Ishikawa (cell line): ENCODE data around the gene EPB41L2.

Experiments used
- CEBPB ChIP-seq: IDR thresholded peaks from 2 replicates; pipeline ENCODE4 v1.6.1; 2012
- CREB1 ChIP-seq: IDR thresholded peaks from 2 replicates; pipeline ENCODE4 v1.6.1; 2012; ENCODE audit warnings: low read depth
- EGR1 ChIP-seq: IDR thresholded peaks from 2 replicates; pipeline ENCODE4 v1.6.1; 2012
- EP300 ChIP-seq: IDR thresholded peaks from 2 replicates; pipeline ENCODE4 v1.6.1; 2012; ENCODE audit warnings: borderline replicate concordance
- FOXM1 ChIP-seq: IDR thresholded peaks from 2 replicates; pipeline ENCODE4 v1.6.1; 2012; ENCODE audit warnings: low read depth, borderline replicate concordance
- MAX ChIP-seq: IDR thresholded peaks from 2 replicates; pipeline ENCODE4 v1.6.1; 2012
- NFIC ChIP-seq: IDR thresholded peaks from 2 replicates; pipeline ENCODE4 v1.6.1; 2012
- RAD21 ChIP-seq: IDR thresholded peaks from 2 replicates; pipeline ENCODE4 v1.6.1; 2012; ENCODE audit warnings: low read depth
- REST ChIP-seq: IDR thresholded peaks from 2 replicates; pipeline ENCODE4 v1.6.1; 2012; ENCODE audit warnings: low read depth, mild to moderate bottlenecking
- TAF1 ChIP-seq: IDR thresholded peaks from 2 replicates; pipeline ENCODE4 v1.6.1; 2012; ENCODE audit warnings: low read depth, mild to moderate bottlenecking
- TCF12 ChIP-seq: IDR thresholded peaks from 2 replicates; pipeline ENCODE4 v1.6.1; 2012; ENCODE audit warnings: low read depth
- TEAD4 ChIP-seq: IDR thresholded peaks from 2 replicates; pipeline ENCODE4 v1.6.1; 2012
- USF1 ChIP-seq: IDR thresholded peaks from 2 replicates; pipeline ENCODE4 v1.6.1; 2012
- YY1 ChIP-seq: IDR thresholded peaks from 2 replicates; pipeline ENCODE4 v1.6.1; 2012; ENCODE audit warnings: low read depth
- ZBTB7A ChIP-seq: IDR thresholded peaks from 2 replicates; pipeline ENCODE4 v1.6.1; 2012; ENCODE audit warnings: low read depth

Gene EPB41L2

GRCh38 chr6:130903007-130903406, 160.0 kb downstream of the EPB41L2 start:
- no peak for TF ChIP-seq USF1
- peak; percentile 51; the same call in 1 of the 2 replicates for TF ChIP-seq NFIC
- TF ChIP-seq CEBPB: 0 out of 2 replicates have a peak, but pooled peaks have one; percentile 17
- peak; percentile 89 for TF ChIP-seq EP300
- TF ChIP-seq TEAD4: peak; percentile 70
- peak; percentile 58; the same call in 1 of the 2 replicates for TF ChIP-seq FOXM1
- TF ChIP-seq TAF1: no peak
- peak; percentile 82 for TF ChIP-seq TCF12

- TF ChIP-seq TEAD4: no peak
- no peak for TF ChIP-seq TAF1
- no peak for TF ChIP-seq ZBTB7A
- no peak for TF ChIP-seq YY1
- no peak for TF ChIP-seq USF1
- no peak for TF ChIP-seq REST
- TF ChIP-seq FOXM1: no peak
- no peak for TF ChIP-seq CREB1
- TF ChIP-seq RAD21: no peak
- no peak for TF ChIP-seq TCF12
- TF ChIP-seq EP300: no peak
- TF ChIP-seq CEBPB: no peak
- TF ChIP-seq MAX: no peak
- TF ChIP-seq NFIC: no peak
- no peak for TF ChIP-seq EGR1
Observed at GRCh38 chr6:130900913-130901312, 162.1 kb downstream of the EPB41L2 start.

GRCh38 chr6:130896249-130896648, 166.8 kb downstream of the EPB41L2 start:
- TF ChIP-seq ZBTB7A (no peak), YY1 (no peak), REST (no peak), USF1 (no peak), NFIC (no peak), TCF12 (no peak), RAD21 (no peak), FOXM1 (no peak), EGR1 (no peak), TEAD4 (no peak), MAX (no peak), CEBPB (no peak), EP300 (no peak), TAF1 (no peak), CREB1 (no peak)

GRCh38 chr6:130895516-130895915, 167.5 kb downstream of the EPB41L2 start:
- TF ChIP-seq FOXM1 (no peak), USF1 (no peak), EGR1 (no peak), TAF1 (no peak), EP300 (no peak), YY1 (no peak), CREB1 (no peak), TCF12 (no peak), NFIC (no peak), TEAD4 (no peak), CEBPB (no peak), ZBTB7A (no peak), MAX (no peak), RAD21 (no peak)

- TF ChIP-seq TCF12: no peak
- TF ChIP-seq TAF1: no peak
- no peak for TF ChIP-seq USF1
- TF ChIP-seq YY1: no peak
- no peak for TF ChIP-seq CREB1
- TF ChIP-seq FOXM1: no peak
- TF ChIP-seq EP300: no peak
- no peak for TF ChIP-seq EGR1
- no peak for TF ChIP-seq RAD21
- TF ChIP-seq NFIC: no peak
- no peak for TF ChIP-seq CEBPB
- no peak for TF ChIP-seq ZBTB7A
- no peak for TF ChIP-seq REST
Observed at GRCh38 chr6:130893766-130894165, 169.3 kb downstream of the EPB41L2 start.
